ENCODE data around the gene PPFIBP2. TPM values are rescaled to one million over a fixed set of nuclear protein-coding genes. Genes with fewer than 3 reads are reported as not detected.

PPFIBP2 gene
- total and polyA plus RNA-seq, 2 of the 13 experiments (the other 11 are each of a cell fraction or from before 2014, with no cell fraction given), result 15.0 to 52.5 TPM

GRCh38 chr11:7581021-7581590, 67.3 kb downstream of the PPFIBP2 start:
- in situ Hi-C loops (cut with HindIII; ENCODE audit: extremely low pct_ligation_motif_present, low pct_unique_long_range_greater_than_20kb) (no loop called here), intact Hi-C loops (cut with micrococcal nuclease; ENCODE audit: unreplicated experiment) (no loop called here)
- WGBS (ENCODE audit: low lambda C conversion rate), result 100% methylated on average over 2 of the region's 2 CpGs
- ChIA-PET CTCF (ENCODE audit: low intra/inter-chr PET ratio, low total read pairs) (no interaction called here), POLR2A (no interaction called here)
- Histone ChIP-seq H3K4me1 (ENCODE audit: insufficient read depth, low read length) (peaks cover 66% of the 10 kb centered on the region), H3K4me2 (ENCODE audit: low read depth, low read length) (no peak overlapping the region), H3K4me3 (replicated peaks in 1 of 3; ENCODE audit: insufficient read depth in 1 of 3, low read depth in 2 of 3, low read length in 3 of 3) (no peak overlapping the region), H2AFZ (ENCODE audit: low read length) (no peak overlapping the region), H3K79me2 (ENCODE audit: insufficient read depth, low read length) (peaks cover 30% of the 10 kb centered on the region), H3K36me3 (replicated peaks in 1 of 2; ENCODE audit: control insufficient read depth in 1 of 2, insufficient read depth in 2 of 2, low read length in 2 of 2) (peaks cover 2 to 16% of the 10 kb centered on the region in 2 experiments; a peak in 4 of 5 replicates), H3K9me3 (ENCODE audit: low read length) (no peaks in the 10 kb centered on the region), H3K27ac (ENCODE audit: extremely low read length, insufficient read depth, low read length) (no peak overlapping the region), H3K9ac (ENCODE audit: insufficient read depth, low read depth, low read length) (no peak overlapping the region), H3K27me3 (ENCODE audit: control insufficient read depth in 1 of 2, insufficient read depth in 2 of 2, low read length in 2 of 2) (no peaks in the 10 kb centered on the region), H4K20me1 (ENCODE audit: insufficient read depth, low read length) (0 out of 2 replicates have a peak, but pooled peaks cover 2% of the 10 kb centered on the region)
- DNase-seq (ENCODE audit: low spot score) (no peak), FAIRE-seq (no peak), ATAC-seq (no peak)
- TF ChIP-seq ZFP36L1 (CRISPR knock-in tag; IDR thresholded peaks at IDR 0.05), result no peak
- BruUV-seq (replicated peaks), result no TSS peak

- ATAC-seq, result no peak
- H3K36me3 ChIP-seq (replicated peaks in 1 of 2; ENCODE audit: control insufficient read depth in 1 of 2, insufficient read depth in 2 of 2, low read length in 2 of 2), result peaks cover 3 to 25% of the 10 kb centered on the region in 2 experiments; a peak in 4 of 5 replicates
Observed at GRCh38 chr11:7582338-7582985, 68.7 kb downstream of the PPFIBP2 start.

More at GRCh38 chr11:7582338-7582985, 68.7 kb downstream of the PPFIBP2 start:
- WGBS (ENCODE audit: low lambda C conversion rate), result 94% methylated on average over 2 of the region's 2 CpGs
- TF ChIP-seq MBNL3 (CRISPR knock-in tag; conservative IDR thresholded peaks at IDR 0.05), result no peak
- TF ChIP-seq ZNF577 (CRISPR knock-in tag; IDR thresholded peaks at IDR 0.05; ENCODE audit: borderline replicate concordance, low read depth), result no peak
- TF ChIP-seq ZNF687 (CRISPR knock-in tag; IDR thresholded peaks at IDR 0.05), result no peak
- TF ChIP-seq ZNF7 (CRISPR knock-in tag; IDR thresholded peaks at IDR 0.05), result no peak
- TF ChIP-seq ZNF33B (CRISPR knock-in tag; IDR thresholded peaks at IDR 0.05), result no peak
- no peak for TF ChIP-seq IKZF5 (CRISPR knock-in tag; IDR thresholded peaks at IDR 0.05)
- no peak for TF ChIP-seq ZIK1 (CRISPR knock-in tag; IDR thresholded peaks at IDR 0.05; ENCODE audit: borderline replicate concordance, low read depth)
- no peak for TF ChIP-seq ZNF333 (CRISPR knock-in tag; IDR thresholded peaks at IDR 0.05; ENCODE audit: borderline replicate concordance)
- DNase-seq (ENCODE audit: low spot score) (no peak), FAIRE-seq (no peak)
- Histone ChIP-seq H3K4me1 (ENCODE audit: insufficient read depth, low read length) (peaks cover 63% of the 10 kb centered on the region), H3K27me3 (ENCODE audit: control insufficient read depth in 1 of 2, insufficient read depth in 2 of 2, low read length in 2 of 2) (no peaks in the 10 kb centered on the region), H3K4me2 (ENCODE audit: low read depth, low read length) (no peak overlapping the region), H4K20me1 (ENCODE audit: insufficient read depth, low read length) (0 out of 2 replicates have a peak, but pooled peaks cover 2% of the 10 kb centered on the region), H3K9ac (ENCODE audit: insufficient read depth, low read depth, low read length) (no peak overlapping the region), H3K4me3 (replicated peaks in 1 of 3; ENCODE audit: insufficient read depth in 1 of 3, low read depth in 2 of 3, low read length in 3 of 3) (no peak overlapping the region), H2AFZ (ENCODE audit: low read length) (no peak overlapping the region), H3K9me3 (ENCODE audit: low read length) (no peaks in the 10 kb centered on the region), H3K27ac (ENCODE audit: extremely low read length, insufficient read depth, low read length) (no peak overlapping the region), H3K79me2 (ENCODE audit: insufficient read depth, low read length) (peaks cover 18% of the 10 kb centered on the region)
- intact Hi-C loops (cut with micrococcal nuclease; ENCODE audit: unreplicated experiment), result no loop called here
- CTCF ChIA-PET (ENCODE audit: low intra/inter-chr PET ratio, low total read pairs), result no interaction called here
- BruUV-seq (replicated peaks), result no TSS peak
- POLR2A ChIA-PET, result interaction anchor here (0.7 to 1.0 kb wide), 2 partner anchors 8 to 18 kb away, joined by 4 to 6 read pairs; no protein-coding TSS in a partner anchor
- in situ Hi-C loops (cut with HindIII; ENCODE audit: extremely low pct_ligation_motif_present, low pct_unique_long_range_greater_than_20kb), result no loop called here
